Loucy (cell line): ENCODE results near the gene CERS6.

Experiments
- CTCF ChIP-seq: fragments of 200-600 bp; sonication (generic); conservative IDR thresholded peaks from 2 replicates; pipeline ENCODE4 v1.5.1; 2014; ENCODE audit warnings: mild to moderate bottlenecking, antibody characterized with exemption, low read length
- EZH2phosphoT487 ChIP-seq: fragments of 200-600 bp; IDR thresholded peaks from 2 replicates; pipeline ENCODE4 v1.6.1; 2018; ENCODE audit warnings: antibody characterized with exemption, mild to moderate bottlenecking, moderate library complexity, borderline replicate concordance

GRCh38 chr2:168723275-168723899 lies 267.3 kb downstream of the CERS6 start:
- TF ChIP-seq CTCF, result no peak
- no peak for TF ChIP-seq EZH2phosphoT487
